ENCODE results near the gene SARS2.

The SARS2 gene

DNA sequence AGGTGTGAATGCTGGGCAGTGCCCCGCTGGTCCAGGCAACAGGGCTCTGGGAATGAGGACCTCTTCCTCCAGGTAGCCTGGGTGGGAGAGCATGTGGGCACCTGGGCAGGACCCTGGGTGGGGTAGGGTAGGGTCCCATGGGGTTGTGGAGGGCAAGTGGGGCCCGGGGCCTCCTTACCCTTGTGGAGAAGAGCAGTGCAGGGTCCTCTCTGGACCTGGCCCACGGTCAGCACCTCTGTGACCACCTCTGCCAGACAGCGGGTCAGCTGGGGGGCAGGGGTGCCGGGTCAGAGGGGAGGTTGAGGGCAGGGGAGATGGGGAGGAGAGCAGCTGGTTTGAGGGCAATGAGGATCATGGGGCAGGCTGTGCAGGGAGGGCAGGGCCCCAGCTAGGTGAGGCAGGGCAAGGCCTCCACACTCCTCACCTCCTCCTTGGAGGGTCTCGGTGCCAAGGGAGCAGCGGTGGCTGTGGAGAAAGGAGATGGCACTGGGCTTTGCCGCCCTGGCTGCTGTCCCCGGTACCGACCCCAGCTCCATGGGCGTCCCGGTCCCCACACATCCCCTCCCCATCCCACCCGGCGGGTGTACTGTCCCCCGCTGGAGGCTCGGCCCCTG lies 19.1 kb downstream of the SARS2 start:
- no peaks in the 10 kb centered on the region for H3K36me3 ChIP-seq (ENCODE audit: low read length)
- no peak overlapping the region for H2AFZ ChIP-seq (ENCODE audit: low read depth, low read length, severe bottlenecking)
- no peak overlapping the region for H3K27ac ChIP-seq (ENCODE audit: low read depth, low read length)
- no peaks in the 10 kb centered on the region for H4K20me1 ChIP-seq (ENCODE audit: low read depth, low read length)
- H3K9ac ChIP-seq (ENCODE audit: low read length) = no peak overlapping the region
- TF ChIP-seq, protein P1, sequence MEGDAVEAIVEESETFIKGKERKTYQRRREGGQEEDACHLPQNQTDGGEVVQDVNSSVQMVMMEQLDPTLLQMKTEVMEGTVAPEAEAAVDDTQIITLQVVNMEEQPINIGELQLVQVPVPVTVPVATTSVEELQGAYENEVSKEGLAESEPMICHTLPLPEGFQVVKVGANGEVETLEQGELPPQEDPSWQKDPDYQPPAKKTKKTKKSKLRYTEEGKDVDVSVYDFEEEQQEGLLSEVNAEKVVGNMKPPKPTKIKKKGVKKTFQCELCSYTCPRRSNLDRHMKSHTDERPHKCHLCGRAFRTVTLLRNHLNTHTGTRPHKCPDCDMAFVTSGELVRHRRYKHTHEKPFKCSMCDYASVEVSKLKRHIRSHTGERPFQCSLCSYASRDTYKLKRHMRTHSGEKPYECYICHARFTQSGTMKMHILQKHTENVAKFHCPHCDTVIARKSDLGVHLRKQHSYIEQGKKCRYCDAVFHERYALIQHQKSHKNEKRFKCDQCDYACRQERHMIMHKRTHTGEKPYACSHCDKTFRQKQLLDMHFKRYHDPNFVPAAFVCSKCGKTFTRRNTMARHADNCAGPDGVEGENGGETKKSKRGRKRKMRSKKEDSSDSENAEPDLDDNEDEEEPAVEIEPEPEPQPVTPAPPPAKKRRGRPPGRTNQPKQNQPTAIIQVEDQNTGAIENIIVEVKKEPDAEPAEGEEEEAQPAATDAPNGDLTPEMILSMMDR (IDR thresholded peaks at IDR 0.05; ENCODE audit: insufficient read depth, low read length, poor library complexity, severe bottlenecking) = no peak
- no peak for TF ChIP-seq EZH2phosphoT487 (conservative IDR thresholded peaks at IDR 0.05; ENCODE audit: low read length)
- no peaks in the 10 kb centered on the region for H3K79me2 ChIP-seq (ENCODE audit: insufficient read depth, low read length)
- no peaks in the 10 kb centered on the region for H3K9me2 ChIP-seq (replicated peaks; ENCODE audit: insufficient read depth, low read length)
- H3K4me3 ChIP-seq (ENCODE audit: insufficient read depth, low read length, poor library complexity, severe bottlenecking) = no peak overlapping the region
- no peaks in the 10 kb centered on the region for H3F3A ChIP-seq (ENCODE audit: insufficient read depth)
- no peaks in the 10 kb centered on the region for H3K27me3 ChIP-seq (ENCODE audit: low read length)
- H3K4me2 ChIP-seq (ENCODE audit: low read depth, low read length, poor library complexity, severe bottlenecking) = no peak overlapping the region
- no peaks in the 10 kb centered on the region for H3K9me3 ChIP-seq (ENCODE audit: insufficient read depth, low read length)

DNA sequence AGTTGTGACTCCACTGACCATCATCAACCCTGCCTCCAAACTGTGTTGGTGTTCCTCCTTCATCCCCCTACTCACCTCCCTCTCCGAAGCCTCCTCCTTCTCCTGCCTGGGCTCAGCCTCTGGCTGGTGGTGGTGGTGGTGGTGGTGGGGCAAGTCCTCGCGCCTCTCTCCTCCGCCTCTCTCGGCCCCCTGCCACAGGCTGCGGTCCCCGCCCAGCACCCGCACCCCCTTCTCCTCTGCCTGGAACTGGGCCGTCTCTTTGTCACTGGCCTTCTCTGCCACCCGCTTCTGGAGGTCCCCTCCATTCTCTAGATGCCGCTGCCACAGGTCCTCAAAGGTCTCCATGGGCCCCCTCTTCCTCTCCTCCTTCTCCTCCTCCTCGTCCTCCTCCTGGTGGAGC lies 20.1 kb downstream of the SARS2 start:
- H3K79me2 ChIP-seq (ENCODE audit: insufficient read depth, low read length) = no peaks in the 10 kb centered on the region

DNA sequence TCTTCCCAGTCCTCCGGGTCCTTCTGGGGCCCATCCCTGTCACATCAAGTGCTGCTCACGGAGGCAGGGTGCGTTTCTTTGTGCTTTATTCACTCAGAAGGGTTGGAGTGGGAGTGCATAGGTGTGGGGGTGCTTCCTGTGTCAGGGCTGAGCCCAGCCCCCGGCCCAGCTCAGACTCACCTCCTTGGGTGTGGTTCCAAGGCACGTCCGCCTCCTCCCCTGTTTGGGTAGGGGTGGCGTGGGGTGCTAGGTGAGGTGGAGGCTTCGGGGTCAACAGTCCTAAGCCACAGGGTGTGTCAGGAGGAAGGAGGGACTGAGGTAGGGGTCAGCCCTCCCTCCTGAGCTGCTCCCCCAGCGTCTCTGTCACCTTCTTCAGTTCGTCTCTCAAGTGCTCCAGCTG lies 21.7 kb downstream of the SARS2 start:
- TF ChIP-seq EZH2phosphoT487 (conservative IDR thresholded peaks at IDR 0.05; ENCODE audit: low read length) = no peak
- TF ChIP-seq, protein P1 (IDR thresholded peaks at IDR 0.05; ENCODE audit: insufficient read depth, low read length, poor library complexity, severe bottlenecking) = no peak
- no peaks in the 10 kb centered on the region for H3K9me2 ChIP-seq (replicated peaks; ENCODE audit: insufficient read depth, low read length)
- H3K4me2 ChIP-seq (ENCODE audit: low read depth, low read length, poor library complexity, severe bottlenecking) = no peak overlapping the region
- no peaks in the 10 kb centered on the region for H3F3A ChIP-seq (ENCODE audit: insufficient read depth)
- 0 out of 2 replicates have a peak, but pooled peaks cover 3% of the 10 kb centered on the region for H3K36me3 ChIP-seq (ENCODE audit: low read length)
- H3K9ac ChIP-seq (ENCODE audit: low read length) = no peak overlapping the region
- H4K20me1 ChIP-seq (ENCODE audit: low read depth, low read length) = no peaks in the 10 kb centered on the region
- no peaks in the 10 kb centered on the region for H3K27me3 ChIP-seq (ENCODE audit: low read length)
- no peak overlapping the region for H3K4me3 ChIP-seq (ENCODE audit: insufficient read depth, low read length, poor library complexity, severe bottlenecking)
- H2AFZ ChIP-seq (ENCODE audit: low read depth, low read length, severe bottlenecking) = no peak overlapping the region
- H3K9me3 ChIP-seq (ENCODE audit: insufficient read depth, low read length) = no peaks in the 10 kb centered on the region
- peaks cover 6% of the 10 kb centered on the region; the same call in 1 of the 2 replicates for H3K79me2 ChIP-seq (ENCODE audit: insufficient read depth, low read length)
- no peak overlapping the region for H3K27ac ChIP-seq (ENCODE audit: low read depth, low read length)

More for the DNA sequence above, 20.1 kb downstream of the SARS2 start:
- Histone ChIP-seq H3K4me3 (ENCODE audit: insufficient read depth, low read length, poor library complexity, severe bottlenecking) (no peak overlapping the region), H4K20me1 (ENCODE audit: low read depth, low read length) (no peaks in the 10 kb centered on the region), H2AFZ (ENCODE audit: low read depth, low read length, severe bottlenecking) (no peak overlapping the region), H3K36me3 (ENCODE audit: low read length) (0 out of 2 replicates have a peak, but pooled peaks cover 3% of the 10 kb centered on the region), H3F3A (ENCODE audit: insufficient read depth) (no peaks in the 10 kb centered on the region), H3K27me3 (ENCODE audit: low read length) (no peaks in the 10 kb centered on the region), H3K9me2 (replicated peaks; ENCODE audit: insufficient read depth, low read length) (no peaks in the 10 kb centered on the region), H3K4me2 (ENCODE audit: low read depth, low read length, poor library complexity, severe bottlenecking) (no peak overlapping the region), H3K27ac (ENCODE audit: low read depth, low read length) (no peak overlapping the region), H3K9ac (ENCODE audit: low read length) (no peak overlapping the region), H3K9me3 (ENCODE audit: insufficient read depth, low read length) (no peaks in the 10 kb centered on the region)
- TF ChIP-seq EZH2phosphoT487 (conservative IDR thresholded peaks at IDR 0.05; ENCODE audit: low read length) = no peak
- TF ChIP-seq, protein P1 (IDR thresholded peaks at IDR 0.05; ENCODE audit: insufficient read depth, low read length, poor library complexity, severe bottlenecking) = no peak
